ENCODE data around the gene UPK2. TPM values are rescaled to one million over a fixed set of nuclear protein-coding genes. Genes with fewer than 3 reads are reported as not detected.

The UPK2 gene
- total and polyA plus RNA-seq, 2 experiments from 2014 or later, result 0.28 TPM; not detected in 1

GRCh38 chr11:118908901-118909618, 47.0 kb upstream of the UPK2 start:
- Histone ChIP-seq H3K36me3 (ENCODE audit: low read depth) (peaks cover 10% of the 10 kb centered on the region; the same call in 1 of the 2 replicates), H3K4me2 (ENCODE audit: unreplicated experiment) (peak overlapping the region; percentile 94), H4K20me1 (ENCODE audit: insufficient read depth) (no peaks in the 10 kb centered on the region), H3F3A (ENCODE audit: insufficient read depth) (peaks cover 37% of the 10 kb centered on the region), H3K79me2 (ENCODE audit: insufficient read depth) (peaks cover 86% of the 10 kb centered on the region), H3K4me1 (ENCODE audit: insufficient read depth) (peaks cover 49% of the 10 kb centered on the region), H3K9me2 (ENCODE audit: insufficient read depth) (no peaks in the 10 kb centered on the region), H3K27ac (peak overlapping the region; percentile 94), H2AFZ (no peak overlapping the region), H3K27me3 (replicated peaks; ENCODE audit: insufficient read depth) (no peaks in the 10 kb centered on the region), H3K9ac (peak overlapping the region; percentile 90), H3K9me3 (ENCODE audit: low read depth) (no peaks in the 10 kb centered on the region), H3K4me3 (peak overlapping the region; percentile 72)
- in situ Hi-C loops (cut with MboI), result no loop called here
- WGBS, 2 experiments (ENCODE audit: low coverage in 1 of 2, low lambda C conversion rate in 2 of 2, missing lambda C conversion rate in 2 of 2), result 2% methylated on average over 14 to 17 of the region's 17 CpGs
- DNase-seq, result peak; percentile 84
- TF ChIP-seq EZH2phosphoT487 (IDR thresholded peaks at IDR 0.05; ENCODE audit: insufficient read depth, low read depth) (no peak), EZH2 (IDR thresholded peaks at IDR 0.05; ENCODE audit: insufficient read depth, poor library complexity, severe bottlenecking) (no peak)

DNA sequence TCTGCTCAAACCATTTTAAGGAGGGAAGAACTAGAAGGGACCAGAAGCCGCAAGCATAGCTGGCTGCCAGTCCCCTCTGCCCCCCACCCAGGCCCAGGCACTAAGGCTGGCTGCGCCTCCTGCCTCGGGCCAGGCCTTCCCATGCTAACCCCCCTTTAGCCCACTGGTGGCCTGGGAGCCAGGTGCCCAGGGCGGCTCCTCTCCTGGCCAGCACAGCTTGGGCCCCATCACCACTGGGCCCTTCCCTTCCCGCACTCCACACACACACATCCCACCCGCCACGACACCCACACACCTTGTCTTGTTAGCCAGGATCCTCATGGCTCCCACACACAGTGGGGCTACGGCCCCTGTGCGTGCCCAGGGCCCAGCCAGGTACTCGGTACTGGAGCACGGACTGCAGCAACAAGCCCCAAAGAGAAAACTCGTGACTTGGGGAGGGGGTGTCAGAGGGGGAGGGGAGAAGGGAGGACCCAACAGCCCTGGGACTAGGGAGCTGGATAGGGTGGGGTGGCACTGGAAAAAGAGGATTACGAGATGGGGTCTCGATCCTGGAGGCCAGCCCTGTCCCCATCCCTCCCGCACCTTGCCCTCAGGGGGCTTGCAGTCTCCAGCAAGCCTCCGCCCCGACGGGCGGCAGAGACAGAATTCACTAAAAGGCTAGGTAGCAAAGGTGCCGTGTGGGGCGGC, 46.3 kb upstream of the UPK2 start:
- peaks cover 55% of the 10 kb centered on the region for H3K4me1 ChIP-seq (ENCODE audit: insufficient read depth)
- peak; percentile 40 for DNase-seq
- peak overlapping the region; percentile 90 for H3K9ac ChIP-seq
- 8 to 12% methylated on average over 9 to 21 of the region's 21 CpGs for WGBS, 2 experiments (ENCODE audit: low coverage in 1 of 2, low lambda C conversion rate in 2 of 2, missing lambda C conversion rate in 2 of 2)
- H3K27ac ChIP-seq, result peak overlapping the region; percentile 94
- no peaks in the 10 kb centered on the region for H4K20me1 ChIP-seq (ENCODE audit: insufficient read depth)
- H3K4me2 ChIP-seq (ENCODE audit: unreplicated experiment), result peak overlapping the region; percentile 94
- H3F3A ChIP-seq (ENCODE audit: insufficient read depth), result peaks cover 39% of the 10 kb centered on the region
- no peak overlapping the region for H2AFZ ChIP-seq
- H3K27me3 ChIP-seq (replicated peaks; ENCODE audit: insufficient read depth), result no peaks in the 10 kb centered on the region
- peak overlapping the region; percentile 72 for H3K4me3 ChIP-seq
- in situ Hi-C loops (cut with MboI), result no loop called here
- no peaks in the 10 kb centered on the region for H3K9me3 ChIP-seq (ENCODE audit: low read depth)
- H3K9me2 ChIP-seq (ENCODE audit: insufficient read depth), result no peaks in the 10 kb centered on the region
- TF ChIP-seq EZH2phosphoT487 (IDR thresholded peaks at IDR 0.05; ENCODE audit: insufficient read depth, low read depth), result no peak
- no peak for TF ChIP-seq EZH2 (IDR thresholded peaks at IDR 0.05; ENCODE audit: insufficient read depth, poor library complexity, severe bottlenecking)
- peaks cover 86% of the 10 kb centered on the region for H3K79me2 ChIP-seq (ENCODE audit: insufficient read depth)
- H3K36me3 ChIP-seq (ENCODE audit: low read depth), result peaks cover 10% of the 10 kb centered on the region; the same call in 1 of the 2 replicates

GRCh38 chr11:118910309-118911112, 45.6 kb upstream of the UPK2 start:
- H3F3A ChIP-seq (ENCODE audit: insufficient read depth), result peaks cover 46% of the 10 kb centered on the region
- peak overlapping the region; percentile 90 for H3K9ac ChIP-seq
- in situ Hi-C loops (cut with MboI), result no loop called here
- peak overlapping the region; percentile 72 for H3K4me3 ChIP-seq
- H2AFZ ChIP-seq, result no peak overlapping the region
- WGBS, 2 experiments (ENCODE audit: low coverage in 1 of 2, low lambda C conversion rate in 2 of 2, missing lambda C conversion rate in 2 of 2), result 3 to 4% methylated on average over 40 to 51 of the region's 67 CpGs
- peaks cover 6% of the 10 kb centered on the region; the same call in 1 of the 2 replicates for H3K36me3 ChIP-seq (ENCODE audit: low read depth)
- H3K9me3 ChIP-seq (ENCODE audit: low read depth), result no peaks in the 10 kb centered on the region
- no peaks in the 10 kb centered on the region for H3K9me2 ChIP-seq (ENCODE audit: insufficient read depth)
- H3K4me1 ChIP-seq (ENCODE audit: insufficient read depth), result peaks cover 62% of the 10 kb centered on the region
- TF ChIP-seq EZH2 (IDR thresholded peaks at IDR 0.05; ENCODE audit: insufficient read depth, poor library complexity, severe bottlenecking), result no peak
- H3K27ac ChIP-seq, result peak overlapping the region; percentile 94
- peak overlapping the region; percentile 94 for H3K4me2 ChIP-seq (ENCODE audit: unreplicated experiment)
- peaks cover 86% of the 10 kb centered on the region for H3K79me2 ChIP-seq (ENCODE audit: insufficient read depth)
- peak; percentile 98 for DNase-seq
- H4K20me1 ChIP-seq (ENCODE audit: insufficient read depth), result no peaks in the 10 kb centered on the region
- H3K27me3 ChIP-seq (replicated peaks; ENCODE audit: insufficient read depth), result no peaks in the 10 kb centered on the region
